Subcutaneous adipose tissue (tissue), 4 donors: ENCODE data around the gene FOXN3. TPM values are rescaled to one million over a fixed set of nuclear protein-coding genes. Genes with fewer than 3 reads are reported as not detected.

Experiments used
- CTCF ChIP-seq: fragments of 450-650 bp; IDR thresholded peaks from one replicate; pipeline ENCODE4 v1.5.1; 2016; ENCODE audit warnings: low read depth, mild to moderate bottlenecking, control low read depth, antibody characterized with exemption, moderate library complexity
- total RNA-seq, 4 donors: library from RNA; depleted of rRNA; stranded (reverse); fragments of >200 nt; gene quantifications; one replicate each; pipeline ENCODE4 v1.1.0, GENCODE V29; 2016

FOXN3 gene
- total RNA-seq, 4 donors from 2014 or later = 153 to 173 (median 171) TPM

- TF ChIP-seq CTCF = no peak
These were observed 33.9 kb downstream of the FOXN3 start for GRCh38 chr14:89382901-89383845.

- TF ChIP-seq CTCF = no peak
These were observed 34.5 kb downstream of the FOXN3 start for GRCh38 chr14:89382487-89382886.

GRCh38 chr14:89379891-89380820 lies 36.9 kb downstream of the FOXN3 start:
- no peak for TF ChIP-seq CTCF

GRCh38 chr14:89379006-89379405 lies 38.0 kb downstream of the FOXN3 start:
- no peak for TF ChIP-seq CTCF

GRCh38 chr14:89378119-89378518 lies 38.9 kb downstream of the FOXN3 start:
- no peak for TF ChIP-seq CTCF

GRCh38 chr14:89377544-89377943 lies 39.5 kb downstream of the FOXN3 start:
- no peak for TF ChIP-seq CTCF

- no peak for TF ChIP-seq CTCF
These were observed 42.1 kb downstream of the FOXN3 start for GRCh38 chr14:89374908-89375307.
